ENCODE results near the gene RAPH1.
"Not testable (repeated sequence)": the region's sequence is repeated elsewhere in the genome, so short reads cannot be mapped to it uniquely, and the experiment has no call there.

Gene RAPH1

DNA sequence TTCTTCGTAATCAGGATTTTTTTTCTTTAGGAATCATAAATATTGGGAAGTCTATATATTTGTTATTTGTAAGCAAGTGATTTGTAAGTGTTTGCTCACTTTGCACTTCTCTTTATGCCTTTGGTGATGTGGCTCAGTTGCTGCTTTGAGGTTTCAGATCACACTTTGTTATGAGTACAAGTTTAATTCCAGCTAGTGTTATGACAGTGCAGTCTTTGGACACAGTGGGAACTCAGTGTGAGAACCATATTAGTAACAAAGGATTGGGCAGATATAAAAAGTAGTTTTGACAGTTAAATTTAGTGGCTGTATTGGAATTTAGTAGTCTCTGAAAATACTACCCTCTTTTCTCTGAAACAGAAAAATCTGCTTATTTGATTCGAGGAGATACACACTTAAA is 139.2 kb downstream of the RAPH1 start:
- WGBS, result 97% methylated on average over 1 of the region's 2 CpGs
- Histone ChIP-seq H3K14ac (ENCODE audit: low read length in 2 of 2) (no peak overlapping the region), H3K27ac (ENCODE audit: low read length, poor library complexity, severe bottlenecking) (no peak overlapping the region), H3K4me2 (ENCODE audit: low read length, poor library complexity, severe bottlenecking) (no peak overlapping the region), H2AK5ac (ENCODE audit: low read length, severe bottlenecking) (no peak overlapping the region), H2BK5ac (ENCODE audit: low read depth, low read length, poor library complexity, severe bottlenecking) (no peak overlapping the region), H3K4ac (ENCODE audit: low read depth in 1 of 2, low read length in 2 of 2) (no peak overlapping the region), H2AFZ (ENCODE audit: low read depth, low read length) (no peak overlapping the region), H2BK15ac (ENCODE audit: low read depth, poor library complexity, severe bottlenecking) (no peak overlapping the region), H4K8ac (ENCODE audit: low read length) (no peak overlapping the region), H2BK120ac (ENCODE audit: low read depth, low read length) (no peak overlapping the region), H3K18ac (ENCODE audit: low read depth in 1 of 2, low read length in 2 of 2) (no peak overlapping the region), H4K91ac (ENCODE audit: low read length) (no peak overlapping the region), H3K36me3 (ENCODE audit: control insufficient read depth in 1 of 2, insufficient read depth in 2 of 2, low read depth in 1 of 2, low read length in 2 of 2) (peaks cover 11 to 51% of the 10 kb centered on the region in 2 experiments), H3K27me3 (ENCODE audit: control insufficient read depth in 1 of 2, insufficient read depth in 1 of 2, low read length in 2 of 2) (no peaks in the 10 kb centered on the region), H2BK12ac (ENCODE audit: low read length in 2 of 2) (no peak overlapping the region), H3K9me3 (ENCODE audit: control insufficient read depth, low read length) (no peaks in the 10 kb centered on the region), H3K23ac (ENCODE audit: low read length in 2 of 2) (no peak overlapping the region), H3K4me3 (ENCODE audit: insufficient read depth in 1 of 2, low read depth in 1 of 2, low read length in 2 of 2) (no peak overlapping the region), H3K79me1 (replicated peaks; ENCODE audit: low read length, poor library complexity, severe bottlenecking) (peaks cover 14% of the 10 kb centered on the region), H3K4me1 (ENCODE audit: control insufficient read depth, insufficient read depth, low read depth, low read length) (no peaks in the 10 kb centered on the region), H3K9ac (ENCODE audit: low read length) (no peak overlapping the region)
- DNase-seq, result no peak

DNA sequence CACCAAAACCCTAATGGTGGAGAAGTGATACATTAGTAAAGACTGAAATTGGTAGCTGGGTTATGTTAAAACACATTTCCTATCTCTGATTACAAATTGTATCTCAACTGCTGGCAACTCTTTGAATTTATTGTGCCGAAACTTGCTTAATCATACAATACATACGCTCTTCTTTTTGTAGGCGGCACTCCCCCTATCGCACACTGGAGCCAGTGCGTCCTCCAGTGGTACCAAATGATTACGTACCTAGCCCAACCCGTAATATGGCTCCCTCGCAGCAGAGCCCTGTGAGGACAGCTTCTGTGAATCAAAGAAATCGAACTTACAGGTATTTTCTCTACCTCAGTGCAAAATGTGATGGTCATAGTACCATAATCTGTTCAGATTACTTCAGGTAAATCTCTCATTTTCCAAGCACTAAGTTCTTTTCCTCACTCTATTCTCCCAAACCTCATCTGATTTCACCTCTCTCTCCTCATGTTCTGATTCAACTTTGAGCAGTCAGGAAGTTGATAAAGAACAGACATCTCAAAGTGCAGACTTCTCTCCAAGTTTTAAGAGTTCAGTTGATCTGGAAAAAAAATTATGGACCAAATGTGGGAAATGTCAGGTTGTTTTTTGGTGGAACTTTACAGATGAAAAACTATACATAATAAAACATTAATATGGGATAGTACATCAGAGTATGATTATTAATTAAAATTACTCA is 140.4 kb downstream of the RAPH1 start:
- Histone ChIP-seq H3K27me3 (ENCODE audit: control insufficient read depth in 1 of 2, insufficient read depth in 1 of 2, low read length in 2 of 2) (no peaks in the 10 kb centered on the region), H3K9me3 (ENCODE audit: control insufficient read depth, low read length) (no peaks in the 10 kb centered on the region), H3K27ac (ENCODE audit: low read length, poor library complexity, severe bottlenecking) (no peak overlapping the region), H3K14ac (ENCODE audit: low read length in 2 of 2) (no peak overlapping the region), H3K4me2 (ENCODE audit: low read length, poor library complexity, severe bottlenecking) (no peak overlapping the region), H3K4ac (ENCODE audit: low read depth in 1 of 2, low read length in 2 of 2) (no peak overlapping the region), H2AFZ (ENCODE audit: low read depth, low read length) (no peak overlapping the region), H3K4me1 (ENCODE audit: control insufficient read depth, insufficient read depth, low read depth, low read length) (no peaks in the 10 kb centered on the region), H2BK5ac (ENCODE audit: low read depth, low read length, poor library complexity, severe bottlenecking) (no peak overlapping the region), H2BK12ac (ENCODE audit: low read length in 2 of 2) (no peak overlapping the region), H3K4me3 (ENCODE audit: insufficient read depth in 1 of 2, low read depth in 1 of 2, low read length in 2 of 2) (no peak overlapping the region), H3K9ac (ENCODE audit: low read length) (no peak overlapping the region), H2BK120ac (ENCODE audit: low read depth, low read length) (no peak overlapping the region), H3K79me1 (replicated peaks; ENCODE audit: low read length, poor library complexity, severe bottlenecking) (peaks cover 14% of the 10 kb centered on the region), H2AK5ac (ENCODE audit: low read length, severe bottlenecking) (no peak overlapping the region), H3K36me3 (ENCODE audit: control insufficient read depth in 1 of 2, insufficient read depth in 2 of 2, low read depth in 1 of 2, low read length in 2 of 2) (peaks cover 11 to 56% of the 10 kb centered on the region in 2 experiments), H4K8ac (ENCODE audit: low read length) (no peak overlapping the region), H2BK15ac (ENCODE audit: low read depth, poor library complexity, severe bottlenecking) (no peak overlapping the region), H3K23ac (ENCODE audit: low read length in 2 of 2) (no peak overlapping the region), H3K18ac (ENCODE audit: low read depth in 1 of 2, low read length in 2 of 2) (no peak overlapping the region), H4K91ac (ENCODE audit: low read length) (no peak overlapping the region)
- 92% methylated on average over 9 of the region's 9 CpGs for WGBS
- no peak for DNase-seq

DNA sequence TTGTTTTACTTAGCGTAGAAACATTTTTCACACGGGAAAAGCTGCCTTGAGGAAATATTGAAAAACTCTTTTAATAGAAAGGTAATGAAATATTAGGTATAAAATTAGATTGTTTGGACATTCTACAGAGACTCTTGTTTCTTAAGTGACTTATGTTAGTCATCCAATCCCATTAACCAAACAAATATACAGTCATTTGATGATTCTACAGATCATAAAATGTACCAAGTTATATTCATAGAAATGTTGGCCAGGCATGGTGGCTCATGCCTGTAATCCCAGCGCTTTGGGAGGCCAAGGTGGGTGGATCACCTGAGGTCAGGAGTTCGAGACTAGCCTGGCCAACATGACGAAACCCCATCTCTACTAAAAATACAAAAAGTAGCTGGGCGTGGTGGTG is 146.9 kb downstream of the RAPH1 start:
- H4K8ac ChIP-seq (ENCODE audit: low read length); H3K4me3 ChIP-seq (ENCODE audit: insufficient read depth in 1 of 2, low read depth in 1 of 2, low read length in 2 of 2); DNase-seq: not testable (repeated sequence)

DNA sequence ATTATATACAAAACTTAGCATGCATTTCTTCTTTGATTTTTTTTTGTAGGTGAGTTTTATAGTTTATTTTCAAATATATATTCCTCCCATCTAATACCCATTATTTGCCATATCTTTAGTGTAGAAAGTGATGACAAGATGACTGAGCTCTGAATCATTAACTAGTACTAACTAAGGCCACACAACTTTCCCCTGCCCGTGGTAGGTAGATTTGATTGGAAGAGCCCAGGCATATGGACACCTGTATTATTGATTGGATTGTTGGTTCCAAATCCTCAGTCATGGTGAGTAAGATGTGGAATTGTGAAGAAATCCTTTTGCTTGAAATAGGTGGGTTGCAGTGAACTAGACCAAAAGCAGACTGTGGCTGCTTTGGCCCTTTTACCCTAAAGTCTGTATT is 152.1 kb downstream of the RAPH1 start:
- Histone ChIP-seq H3K4ac (ENCODE audit: low read depth in 1 of 2, low read length in 2 of 2) (no peak overlapping the region), H3K27ac (ENCODE audit: low read length, poor library complexity, severe bottlenecking) (no peak overlapping the region), H3K79me1 (replicated peaks; ENCODE audit: low read length, poor library complexity, severe bottlenecking) (peaks cover 9% of the 10 kb centered on the region), H3K23ac (ENCODE audit: low read length in 2 of 2) (no peak overlapping the region), H3K9ac (ENCODE audit: low read length) (no peak overlapping the region), H3K27me3 (ENCODE audit: control insufficient read depth in 1 of 2, insufficient read depth in 1 of 2, low read length in 2 of 2) (no peaks in the 10 kb centered on the region), H3K14ac (ENCODE audit: low read length in 2 of 2) (no peak overlapping the region), H2BK5ac (ENCODE audit: low read depth, low read length, poor library complexity, severe bottlenecking) (no peak overlapping the region), H2BK12ac (ENCODE audit: low read length in 2 of 2) (no peak overlapping the region), H2BK15ac (ENCODE audit: low read depth, poor library complexity, severe bottlenecking) (no peak overlapping the region), H3K4me2 (ENCODE audit: low read length, poor library complexity, severe bottlenecking) (no peak overlapping the region), H2AFZ (ENCODE audit: low read depth, low read length) (no peak overlapping the region), H4K91ac (ENCODE audit: low read length) (no peak overlapping the region), H3K4me3 (ENCODE audit: insufficient read depth in 1 of 2, low read depth in 1 of 2, low read length in 2 of 2) (no peak overlapping the region), H3K18ac (ENCODE audit: low read depth in 1 of 2, low read length in 2 of 2) (no peak overlapping the region), H3K9me3 (ENCODE audit: control insufficient read depth, low read length) (no peaks in the 10 kb centered on the region), H3K36me3 (ENCODE audit: control insufficient read depth in 1 of 2, insufficient read depth in 2 of 2, low read depth in 1 of 2, low read length in 2 of 2) (peaks cover 3 to 9% of the 10 kb centered on the region in 2 experiments), H2BK120ac (ENCODE audit: low read depth, low read length) (no peak overlapping the region), H4K8ac (ENCODE audit: low read length) (no peak overlapping the region), H2AK5ac (ENCODE audit: low read length, severe bottlenecking) (no peak overlapping the region), H3K4me1 (ENCODE audit: control insufficient read depth, insufficient read depth, low read depth, low read length) (peaks cover 4% of the 10 kb centered on the region)
- DNase-seq, result no peak
- WGBS, result 90% methylated on average over 1 of the region's 1 CpG

More for the DNA sequence above, 146.9 kb downstream of the RAPH1 start:
- not testable (repeated sequence) for H3K27me3 ChIP-seq (ENCODE audit: control insufficient read depth in 1 of 2, insufficient read depth in 1 of 2, low read length in 2 of 2); H2BK12ac ChIP-seq (ENCODE audit: low read length in 2 of 2); H2BK120ac ChIP-seq (ENCODE audit: low read depth, low read length); H3K4ac ChIP-seq (ENCODE audit: low read depth in 1 of 2, low read length in 2 of 2); H3K4me1 ChIP-seq (ENCODE audit: control insufficient read depth, insufficient read depth, low read depth, low read length); H3K27ac ChIP-seq (ENCODE audit: low read length, poor library complexity, severe bottlenecking); H4K91ac ChIP-seq (ENCODE audit: low read length); H3K18ac ChIP-seq (ENCODE audit: low read depth in 1 of 2, low read length in 2 of 2); H3K9ac ChIP-seq (ENCODE audit: low read length); H3K9me3 ChIP-seq (ENCODE audit: control insufficient read depth, low read length); H3K14ac ChIP-seq (ENCODE audit: low read length in 2 of 2); H2AFZ ChIP-seq (ENCODE audit: low read depth, low read length); H3K4me2 ChIP-seq (ENCODE audit: low read length, poor library complexity, severe bottlenecking); H2AK5ac ChIP-seq (ENCODE audit: low read length, severe bottlenecking); H3K23ac ChIP-seq (ENCODE audit: low read length in 2 of 2); H2BK15ac ChIP-seq (ENCODE audit: low read depth, poor library complexity, severe bottlenecking); H2BK5ac ChIP-seq (ENCODE audit: low read depth, low read length, poor library complexity, severe bottlenecking)
- peaks cover 3 to 27% of the 10 kb centered on the region in 2 experiments for H3K36me3 ChIP-seq (ENCODE audit: control insufficient read depth in 1 of 2, insufficient read depth in 2 of 2, low read depth in 1 of 2, low read length in 2 of 2)
- WGBS, result 100% methylated on average over 2 of the region's 6 CpGs
- H3K79me1 ChIP-seq (replicated peaks; ENCODE audit: low read length, poor library complexity, severe bottlenecking), result peaks cover 16% of the 10 kb centered on the region
